GM08714 (cell line): ENCODE data around the gene FGF14.

Experiments
- H3K4me3 ChIP-seq: fragments of 200-500 bp; sonication (Bioruptor generic); 2 replicates; pipeline ENCODE4 v1.5.1; 2014; ENCODE audit warnings: mild to moderate bottlenecking, low read length, inconsistent platforms
- ZNF274 ChIP-seq: IDR thresholded peaks from 2 replicates; pipeline ENCODE4 v1.6.1; 2012; ENCODE audit warnings: mild to moderate bottlenecking, low read depth, low read length

The FGF14 gene

GRCh38 chr13:101785858-101786257 is 616.0 kb downstream of the FGF14 start:
- TF ChIP-seq ZNF274, result no peak
- no peak overlapping the region for H3K4me3 ChIP-seq

GRCh38 chr13:101784313-101784712 is 617.5 kb downstream of the FGF14 start:
- no peak for TF ChIP-seq ZNF274
- no peak overlapping the region for H3K4me3 ChIP-seq

GRCh38 chr13:101783554-101783953 is 618.3 kb downstream of the FGF14 start:
- TF ChIP-seq ZNF274, result no peak
- no peak overlapping the region for H3K4me3 ChIP-seq

- no peak for TF ChIP-seq ZNF274
Measured at GRCh38 chr13:101780211-101780610, 621.6 kb downstream of the FGF14 start.

GRCh38 chr13:101779147-101779546 is 622.7 kb downstream of the FGF14 start:
- TF ChIP-seq ZNF274, result no peak
- no peak overlapping the region for H3K4me3 ChIP-seq

More at GRCh38 chr13:101780211-101780610, 621.6 kb downstream of the FGF14 start:
- H3K4me3 ChIP-seq, result no peak overlapping the region

GRCh38 chr13:101775267-101775666 is 626.6 kb downstream of the FGF14 start:
- no peak overlapping the region for H3K4me3 ChIP-seq
- no peak for TF ChIP-seq ZNF274

- H3K4me3 ChIP-seq, result no peak overlapping the region
- TF ChIP-seq ZNF274, result no peak
Measured at GRCh38 chr13:101774393-101774792, 627.5 kb downstream of the FGF14 start.

- H3K4me3 ChIP-seq, result no peak overlapping the region
- TF ChIP-seq ZNF274, result no peak
Measured at GRCh38 chr13:101773062-101773461, 628.8 kb downstream of the FGF14 start.

- no peak for TF ChIP-seq ZNF274
- H3K4me3 ChIP-seq, result no peak overlapping the region
Measured at GRCh38 chr13:101767131-101767530, 634.7 kb downstream of the FGF14 start.

- no peak for TF ChIP-seq ZNF274
Measured at GRCh38 chr13:101763191-101763590, 638.7 kb downstream of the FGF14 start.

GRCh38 chr13:101757446-101758039 is 644.3 kb downstream of the FGF14 start:
- no peak overlapping the region for H3K4me3 ChIP-seq
- TF ChIP-seq ZNF274, result no peak

More at GRCh38 chr13:101763191-101763590, 638.7 kb downstream of the FGF14 start:
- H3K4me3 ChIP-seq, result no peak overlapping the region

- H3K4me3 ChIP-seq, result no peak overlapping the region
- no peak for TF ChIP-seq ZNF274
Measured at GRCh38 chr13:101755228-101755887, 646.5 kb downstream of the FGF14 start.

- H3K4me3 ChIP-seq, result no peak overlapping the region
- no peak for TF ChIP-seq ZNF274
Measured at GRCh38 chr13:101752432-101752831, 649.4 kb downstream of the FGF14 start.

- no peak overlapping the region for H3K4me3 ChIP-seq
- no peak for TF ChIP-seq ZNF274
Measured at GRCh38 chr13:101751488-101751887, 650.4 kb downstream of the FGF14 start.

GRCh38 chr13:101749584-101749983 is 652.3 kb downstream of the FGF14 start:
- no peak overlapping the region for H3K4me3 ChIP-seq
- no peak for TF ChIP-seq ZNF274
